Suppressor macrophage treated with lipopolysaccharide for 4 hours (primary cell): ENCODE data around the gene DNMT3L.
"Not testable (repeated sequence)": the region's sequence is repeated elsewhere in the genome, so short reads cannot be mapped to it uniquely, and the experiment has no call there.

Experiments used
- DNase-seq: peaks from one replicate; pipeline ENCODE4 v3.0.0-alpha.2; 2020

Gene DNMT3L

DNA sequence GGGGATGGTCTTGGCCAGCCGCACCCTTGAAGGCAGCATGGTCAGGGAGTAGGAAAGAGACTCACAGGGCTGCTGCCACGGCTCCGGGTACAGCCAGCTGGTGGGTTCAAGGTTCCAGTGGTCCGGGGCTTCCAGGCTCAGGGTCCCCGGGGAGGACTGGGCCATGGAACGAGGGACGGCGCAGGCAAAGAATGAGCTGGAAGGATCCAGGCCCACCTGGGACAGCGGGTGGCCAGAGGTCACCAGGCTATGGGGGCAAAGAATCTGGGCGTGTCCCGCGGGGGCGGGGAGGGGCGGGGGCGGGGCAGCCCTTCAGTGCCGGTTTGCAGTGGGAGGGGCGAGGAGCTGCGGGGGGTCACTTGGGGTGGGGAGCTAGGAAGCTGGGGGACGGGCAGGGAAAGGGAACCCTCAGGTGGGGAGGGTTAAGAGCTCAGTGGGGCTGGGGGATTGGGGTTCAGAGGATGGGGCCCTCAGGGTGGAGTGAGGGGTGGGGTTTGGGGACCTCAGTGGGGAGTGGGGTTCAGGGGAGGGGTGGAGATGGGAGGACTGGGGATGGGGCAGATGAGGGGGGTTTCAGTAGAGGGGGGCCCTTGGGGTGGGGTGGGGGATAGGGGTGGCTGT, at the start of gene DNMT3L:
Gene DNMT3L (minus strand): TSS at position 223 of the 621 bp plus-strand sequence. CDS start 638 bp downstream, outside the sequence.
- no peak for DNase-seq

DNA sequence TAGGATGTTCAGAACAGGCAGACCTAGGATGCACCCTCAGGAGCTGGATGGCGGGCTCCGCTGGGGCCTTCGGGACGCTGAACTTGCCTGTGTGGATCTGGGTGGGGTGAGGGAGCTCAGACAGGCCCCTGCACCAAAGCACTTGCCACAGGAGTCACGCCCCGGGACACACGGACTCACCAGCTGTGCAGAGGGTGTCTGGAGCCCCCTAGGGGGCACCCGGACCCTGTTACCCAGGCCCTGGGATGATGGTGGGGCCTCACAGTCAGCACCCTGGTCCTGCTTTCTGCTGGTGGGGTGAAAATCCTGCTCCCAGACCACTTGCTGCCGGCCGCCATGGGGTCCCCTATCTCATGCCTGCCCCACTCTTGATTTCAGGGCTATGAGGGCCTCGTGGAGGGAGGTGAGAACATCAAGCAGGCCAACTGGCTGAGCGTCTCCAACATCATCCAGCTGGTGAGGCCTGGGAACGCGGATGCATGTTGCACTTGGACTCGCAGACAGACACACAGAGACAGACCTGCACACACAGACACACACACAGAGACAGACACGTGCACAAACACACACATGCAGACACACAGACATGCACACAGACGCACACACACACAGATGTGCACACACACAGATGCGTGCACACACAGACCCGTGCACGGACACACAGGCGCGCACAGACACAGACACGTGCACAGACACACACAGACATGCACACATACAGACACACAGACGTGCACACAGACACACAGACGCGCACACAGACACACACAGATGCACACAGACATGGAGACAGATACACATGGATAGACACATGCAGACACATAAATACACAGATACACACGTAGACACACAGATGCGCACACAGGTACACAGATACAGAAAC, 49.2 kb upstream of the DNMT3L start:
- no peak for DNase-seq

DNA sequence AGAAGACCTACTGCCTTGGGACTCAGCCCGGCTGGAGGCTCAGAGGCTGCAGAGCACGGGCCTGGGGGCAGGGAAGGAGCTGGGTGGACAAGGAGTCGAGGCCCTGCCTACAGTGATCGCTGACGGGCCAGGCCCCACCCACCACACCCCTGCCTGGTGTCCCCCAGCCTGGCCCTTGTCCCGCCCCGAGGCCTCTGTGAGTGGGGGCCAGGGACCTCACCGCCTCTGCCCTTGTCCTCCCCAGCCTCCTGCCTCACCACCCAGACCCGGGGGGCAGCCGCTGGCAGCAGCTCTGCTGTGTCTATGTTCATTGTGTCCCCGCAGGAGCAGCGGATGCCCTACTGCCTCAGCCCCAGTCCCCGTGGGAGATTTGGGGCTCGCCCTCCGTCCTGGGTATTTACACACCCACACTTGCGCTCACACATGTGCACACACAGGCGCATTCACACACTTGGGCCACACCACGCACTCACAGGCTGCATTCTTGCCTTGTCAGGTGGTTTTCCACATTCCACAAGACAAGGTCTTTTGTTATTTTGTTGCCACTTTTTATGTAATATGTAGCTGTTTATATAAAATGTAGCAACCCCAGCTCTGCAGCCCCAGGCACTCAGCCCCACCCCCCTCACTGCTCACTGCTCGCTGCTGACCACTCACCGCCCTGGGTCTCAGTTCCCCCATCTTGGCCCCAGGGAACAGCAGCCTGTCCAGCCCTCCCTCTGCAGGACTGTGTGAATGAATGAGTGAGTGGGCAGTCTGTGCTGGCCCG, 45.4 kb upstream of the DNMT3L start:
- no peak for DNase-seq

DNA sequence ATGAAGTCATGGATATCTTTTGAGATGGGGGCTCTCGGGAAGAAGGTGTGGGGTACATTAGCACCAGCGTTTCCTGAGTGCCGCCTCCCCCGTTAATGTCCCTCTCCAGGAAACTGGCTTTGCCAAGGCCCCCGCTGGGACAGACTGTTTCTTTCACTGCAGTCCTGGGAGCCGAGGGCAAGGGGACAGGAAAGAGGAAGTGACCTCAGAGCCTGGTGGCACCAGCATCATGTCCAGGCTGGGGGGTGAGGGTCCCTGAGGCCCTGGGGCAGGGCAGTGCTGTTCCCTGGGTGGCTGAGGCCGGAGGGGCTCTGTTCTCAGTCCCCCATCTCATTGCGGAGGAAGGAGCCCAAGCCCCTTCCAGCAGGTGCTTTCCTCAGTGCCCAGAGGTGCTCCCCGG, 44.0 kb upstream of the DNMT3L start:
- DNase-seq = no peak

DNA sequence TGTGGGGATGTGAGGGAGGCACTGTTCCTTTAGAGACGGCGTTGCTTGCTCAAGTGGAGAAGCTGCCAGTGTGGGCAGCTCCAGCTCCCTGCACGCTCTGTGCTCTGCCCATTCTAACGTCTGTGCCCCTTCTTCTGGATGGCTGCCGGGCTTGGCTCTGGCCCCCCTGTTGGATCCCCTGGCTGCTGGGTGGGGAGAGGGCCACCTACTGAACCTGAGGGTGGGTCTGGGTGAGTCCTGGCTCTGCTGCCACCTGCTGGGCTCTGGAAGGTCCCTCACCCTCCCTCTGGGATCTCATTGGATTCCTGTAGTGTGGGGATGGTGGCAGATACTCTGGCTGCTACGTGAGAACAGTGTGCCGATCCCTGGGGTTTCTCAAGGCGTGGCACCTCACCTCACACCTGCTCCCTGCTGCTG, 43.2 kb upstream of the DNMT3L start:
- peak; percentile 51 for DNase-seq

DNA sequence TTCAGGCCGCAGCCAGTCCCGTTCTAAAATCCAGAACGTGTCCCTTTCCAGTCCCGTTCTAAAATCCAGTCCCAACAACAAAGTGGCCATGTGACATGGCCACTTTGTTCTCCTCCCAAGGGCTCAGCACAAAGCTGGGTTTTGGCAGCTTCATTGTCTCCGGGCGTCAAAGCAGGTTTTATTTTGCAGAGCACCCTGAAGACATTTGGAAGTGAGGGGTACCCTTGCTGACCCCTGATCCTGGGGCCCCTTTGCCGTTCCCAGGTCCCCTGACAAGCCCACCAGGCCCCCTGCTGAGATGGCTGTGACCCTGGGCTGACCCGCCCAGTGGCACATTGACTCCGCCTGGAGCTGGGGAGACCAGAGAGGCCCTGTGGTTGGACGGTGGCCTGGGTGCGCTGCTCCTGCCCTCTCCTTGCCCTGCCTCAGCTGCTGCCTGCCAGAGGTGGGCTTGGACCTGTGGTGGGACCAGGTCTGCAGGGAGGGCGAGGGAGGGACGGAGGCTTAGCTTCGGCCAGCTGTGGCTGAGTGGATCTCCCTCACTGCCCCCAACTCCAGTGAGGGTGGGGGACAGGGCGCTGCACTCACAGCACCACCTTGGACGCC, 42.4 kb upstream of the DNMT3L start:
- DNase-seq = no peak

DNA sequence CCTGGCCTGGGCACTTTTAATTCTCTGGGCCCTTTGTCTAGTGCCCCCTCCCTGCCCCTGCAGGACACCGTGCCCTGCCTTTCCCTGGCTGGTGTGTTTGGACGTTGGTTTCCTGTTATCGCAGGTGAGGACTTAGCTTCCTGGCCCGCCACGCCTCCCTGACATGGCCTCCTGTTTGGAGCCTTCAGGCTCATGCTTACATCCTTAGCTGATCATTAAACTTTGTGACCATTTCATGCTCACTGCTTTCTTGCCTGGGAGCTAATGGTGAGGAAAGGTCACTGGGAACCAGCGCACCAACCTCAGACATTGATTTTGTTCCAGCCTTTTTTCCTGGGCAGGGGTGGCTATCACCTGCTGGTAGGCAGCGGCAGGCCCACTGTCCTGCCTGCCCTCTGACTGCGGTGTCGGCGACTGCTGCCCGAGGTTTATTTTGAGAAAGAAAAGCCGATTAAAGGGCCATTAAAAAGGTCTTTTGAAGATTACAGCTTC, 41.8 kb upstream of the DNMT3L start:
- DNase-seq = no peak

DNA sequence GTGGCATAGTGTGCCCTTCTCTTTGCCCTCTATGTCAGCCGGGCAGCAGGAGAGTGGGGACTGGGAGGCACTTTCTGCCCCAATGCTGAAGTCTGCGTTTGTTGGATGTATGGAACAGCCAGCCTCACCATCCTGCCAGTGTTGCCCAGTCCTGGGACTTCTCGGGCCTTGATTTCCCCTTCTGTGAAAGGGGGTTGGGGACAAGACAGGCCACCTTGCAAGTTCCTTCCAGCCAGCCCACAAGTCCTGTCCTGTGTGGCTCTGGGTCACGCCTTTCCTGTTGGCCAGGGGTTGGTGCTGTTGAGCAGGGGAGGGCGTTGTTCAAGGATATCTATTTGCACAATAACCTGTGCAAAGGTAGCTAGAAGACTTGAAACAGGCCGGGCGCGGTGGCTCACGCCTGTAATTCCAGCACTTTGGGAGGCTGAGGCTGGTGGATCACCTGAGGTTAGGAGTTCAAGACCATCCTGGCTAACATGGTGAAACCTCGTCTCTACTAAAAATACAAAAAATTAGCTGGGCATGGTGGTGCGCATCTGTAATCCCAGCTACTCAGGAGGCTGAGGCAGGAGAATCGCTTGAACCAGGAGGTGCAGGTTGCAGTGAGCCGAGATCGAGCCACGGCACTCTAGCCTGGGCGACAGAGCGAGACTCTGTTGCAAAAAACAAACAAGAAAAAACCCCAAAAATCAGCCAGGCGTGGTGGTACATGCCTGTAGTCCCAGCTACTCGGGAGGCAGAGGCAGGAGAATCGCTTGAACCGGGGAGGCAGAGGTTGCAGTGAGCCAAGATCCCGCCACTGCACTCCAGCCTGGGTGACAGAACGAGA, 41.1 kb upstream of the DNMT3L start:
- not testable (repeated sequence) for DNase-seq

DNA sequence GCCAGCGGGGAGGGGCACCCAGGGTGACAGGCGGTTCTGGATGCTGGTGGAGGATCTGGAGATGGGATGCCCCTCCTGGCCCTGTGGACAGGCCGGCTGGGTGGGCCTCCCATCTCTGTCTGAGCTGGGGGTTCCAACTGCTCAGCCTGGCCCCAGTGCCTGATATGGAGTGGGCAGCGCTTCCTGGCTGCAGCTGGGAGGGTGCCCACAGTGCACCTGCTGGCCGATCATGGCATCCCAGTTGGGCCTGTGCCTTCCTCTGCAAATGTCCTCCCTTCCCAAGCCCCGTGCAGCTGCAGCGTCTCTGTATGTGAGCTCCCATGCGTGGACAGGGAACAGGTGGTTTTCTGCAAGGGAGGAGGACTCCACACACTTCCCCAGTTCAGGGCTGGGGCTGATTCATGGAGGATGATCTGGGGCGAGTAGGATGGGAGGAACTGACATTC, 40.3 kb upstream of the DNMT3L start:
- peak; percentile 15 for DNase-seq

DNA sequence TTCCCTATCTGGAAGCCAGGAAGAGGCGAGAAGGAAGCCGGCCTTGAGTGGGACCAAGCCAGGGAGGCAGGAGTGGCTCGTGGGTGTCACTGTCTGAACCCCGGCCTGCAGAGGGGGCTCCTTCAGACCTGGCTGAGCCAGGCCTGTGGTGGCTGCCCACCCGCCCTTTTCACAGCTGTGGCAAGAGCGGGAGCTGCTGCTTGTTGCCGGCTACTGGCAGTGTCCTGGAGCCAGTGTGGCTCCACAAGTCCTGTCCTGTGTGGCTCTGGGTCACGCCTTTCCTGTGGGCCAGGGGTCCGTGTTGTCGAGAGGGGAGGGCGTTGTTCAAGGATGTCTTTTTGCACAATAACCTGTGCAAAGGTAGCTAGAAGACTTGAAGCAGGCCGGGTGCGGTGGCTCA, 39.4 kb upstream of the DNMT3L start:
- no peak for DNase-seq

DNA sequence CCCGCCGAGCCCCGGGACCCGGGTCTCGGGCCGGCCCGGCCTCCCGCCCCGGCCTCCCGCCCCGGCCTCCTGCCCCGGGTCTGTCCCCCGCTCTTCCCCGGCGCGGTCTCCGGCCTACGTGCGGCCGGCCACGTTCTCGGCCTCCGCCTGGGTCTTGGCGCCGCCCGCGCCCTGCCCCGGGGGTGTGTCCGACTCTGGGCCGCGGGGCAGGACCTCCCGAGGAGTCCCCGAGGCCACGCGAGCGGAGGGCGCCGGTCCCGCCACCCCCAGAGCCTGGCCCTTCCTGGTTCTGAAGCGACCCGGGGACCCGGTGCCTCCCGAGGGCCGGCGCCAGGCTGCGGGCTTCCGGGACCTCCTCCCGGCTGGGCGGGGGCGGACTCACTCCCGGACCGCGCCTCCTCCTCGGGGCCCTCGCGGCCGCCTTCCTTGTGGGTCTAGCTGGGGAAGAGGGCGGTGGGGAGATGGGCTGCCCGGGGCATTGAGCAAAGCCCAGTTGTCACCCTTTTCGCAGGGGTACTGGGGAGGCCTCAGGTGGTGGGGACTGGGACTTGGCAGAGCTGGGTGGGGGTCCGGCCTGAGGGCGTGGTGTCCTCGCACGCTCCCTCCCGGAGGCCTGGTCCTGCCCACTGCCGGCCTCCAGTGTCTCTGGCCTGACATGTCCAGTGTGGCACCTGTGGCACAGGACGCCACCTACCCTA, 38.7 kb upstream of the DNMT3L start:
- peak; percentile 80 for DNase-seq

DNA sequence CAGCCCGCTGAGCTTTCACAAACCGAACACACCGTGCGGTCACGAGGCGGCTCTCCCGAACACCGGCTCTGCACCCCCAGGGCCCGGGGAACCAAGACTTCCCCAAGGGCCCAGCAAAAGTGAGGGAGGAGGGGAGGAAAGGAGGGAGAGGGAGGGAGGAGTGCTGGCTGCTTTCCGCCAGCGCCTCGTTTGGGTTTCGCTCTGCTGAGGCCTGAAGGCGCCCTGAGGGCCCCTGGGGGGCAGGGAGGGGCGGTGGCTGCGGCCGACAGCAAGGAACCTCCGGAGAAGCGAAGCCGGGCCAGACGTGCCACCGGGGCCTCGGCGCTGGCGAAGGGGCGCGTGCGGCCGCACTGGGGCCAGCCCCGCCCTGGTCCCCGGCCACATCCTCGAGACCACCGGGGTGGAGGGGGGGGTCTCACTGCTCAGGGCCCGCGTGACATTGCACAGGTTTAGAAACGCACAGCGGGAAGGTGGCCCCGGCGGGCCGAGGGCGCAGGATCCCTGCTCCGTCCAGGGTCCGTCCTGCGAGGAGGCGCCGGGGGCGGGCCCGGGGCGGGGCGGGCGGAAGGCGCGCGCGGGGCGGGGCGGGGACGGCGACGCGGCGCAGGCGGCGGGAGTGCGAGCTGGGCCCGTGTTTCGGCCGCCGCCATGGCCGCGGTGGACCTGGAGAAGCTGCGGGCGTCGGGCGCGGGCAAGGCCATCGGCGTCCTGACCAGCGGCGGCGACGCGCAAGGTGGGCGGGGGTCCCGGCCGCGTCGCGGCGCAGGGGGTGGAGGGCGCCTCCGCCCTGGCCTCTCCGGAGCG, 38.0 kb upstream of the DNMT3L start, which contains the start of gene PFKL:
Gene PFKL (plus strand): TSS at position 596 of the 804 bp plus-strand sequence. CDS start 53 bp downstream, at position 649.
- peak; percentile 82 for DNase-seq

DNA sequence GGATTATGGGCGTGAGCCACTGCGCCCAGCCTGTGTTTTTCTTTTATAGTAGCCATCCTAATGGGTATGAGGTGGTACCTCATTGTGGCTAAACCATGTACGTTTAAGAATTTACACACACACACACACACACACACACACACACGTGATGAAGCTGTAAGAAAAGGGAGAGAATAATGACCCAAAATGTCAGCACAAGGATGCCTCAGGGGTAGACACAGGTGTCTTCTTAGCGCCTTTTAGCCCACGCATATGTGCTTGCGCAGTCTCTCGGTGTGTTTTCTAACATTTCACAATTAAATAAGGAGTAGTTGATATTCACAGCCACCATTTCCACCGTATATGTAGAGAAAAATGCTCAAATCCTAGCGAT, 37.4 kb upstream of the DNMT3L start:
- peak; percentile 12 for DNase-seq

DNA sequence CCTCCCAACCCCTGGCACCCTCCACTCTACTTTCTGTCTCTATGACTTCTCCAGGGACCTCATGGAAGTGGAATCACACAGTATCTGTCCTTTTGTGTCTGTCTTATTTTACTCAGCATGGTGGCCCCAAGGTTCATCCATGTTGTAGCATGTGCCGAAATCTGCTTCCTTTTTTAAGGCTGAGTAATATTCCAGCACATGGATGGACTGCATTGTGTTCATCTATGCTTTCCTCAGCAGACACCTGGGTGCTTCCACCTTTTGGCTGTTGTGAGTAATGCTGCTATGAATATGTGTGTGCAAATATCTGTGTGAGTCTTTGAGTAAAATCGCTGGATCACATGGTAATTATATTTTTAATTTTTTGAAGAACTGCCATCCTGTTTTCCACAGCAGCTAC, 36.6 kb upstream of the DNMT3L start:
- DNase-seq = no peak

DNA sequence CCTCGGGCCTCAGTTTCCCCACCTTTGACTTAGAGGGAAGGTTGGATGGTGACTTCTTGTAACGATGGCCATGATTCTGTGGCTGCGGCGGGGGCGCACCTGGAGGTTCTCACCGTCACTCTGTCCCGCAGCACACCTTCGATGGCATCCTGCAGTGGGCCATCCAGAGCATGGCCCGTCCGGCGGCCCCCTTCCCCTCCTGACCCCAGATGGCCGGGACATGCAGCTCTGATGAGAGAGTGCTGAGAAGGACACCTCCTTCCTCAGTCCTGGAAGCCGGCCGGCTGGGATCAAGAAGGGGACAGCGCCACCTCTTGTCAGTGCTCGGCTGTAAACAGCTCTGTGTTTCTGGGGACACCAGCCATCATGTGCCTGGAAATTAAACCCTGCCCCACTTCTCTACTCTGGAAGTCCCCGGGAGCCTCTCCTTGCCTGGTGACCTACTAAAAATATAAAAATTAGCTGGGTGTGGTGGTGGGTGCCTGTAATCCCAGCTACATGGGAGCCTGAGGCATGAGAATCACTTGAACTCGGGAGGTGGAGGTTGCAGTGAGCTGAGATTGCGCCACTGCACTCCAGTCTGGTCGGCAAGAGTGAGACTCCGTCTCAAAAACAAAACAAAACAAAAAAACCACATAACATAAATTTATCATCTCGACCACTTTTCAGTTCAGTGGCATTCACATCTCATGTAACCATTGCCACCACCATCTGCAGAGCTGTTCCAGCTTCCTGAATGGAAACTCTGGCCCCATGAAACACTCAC, 36.0 kb upstream of the DNMT3L start:
- peak; percentile 95 for DNase-seq

DNA sequence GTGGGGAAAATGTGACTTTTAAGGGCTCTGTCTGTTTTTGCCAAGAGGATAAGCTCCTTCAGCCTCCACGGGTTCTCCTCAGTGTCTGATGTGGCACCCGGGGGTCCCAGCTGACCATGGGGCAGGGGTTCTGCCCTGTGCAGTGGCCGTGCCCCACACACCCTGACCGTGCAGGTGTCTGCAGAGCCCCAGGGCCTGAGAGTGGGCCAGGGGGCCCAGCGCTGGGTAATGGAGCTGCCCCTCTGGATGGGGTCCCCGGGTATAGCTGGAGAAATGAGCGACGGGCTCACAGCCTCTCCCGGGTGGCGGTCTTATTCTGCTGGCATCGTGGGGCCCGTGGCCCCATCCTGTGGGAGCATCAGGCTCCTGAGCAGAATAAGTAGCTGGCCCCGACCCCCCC, 35.2 kb upstream of the DNMT3L start:
- no peak for DNase-seq

DNA sequence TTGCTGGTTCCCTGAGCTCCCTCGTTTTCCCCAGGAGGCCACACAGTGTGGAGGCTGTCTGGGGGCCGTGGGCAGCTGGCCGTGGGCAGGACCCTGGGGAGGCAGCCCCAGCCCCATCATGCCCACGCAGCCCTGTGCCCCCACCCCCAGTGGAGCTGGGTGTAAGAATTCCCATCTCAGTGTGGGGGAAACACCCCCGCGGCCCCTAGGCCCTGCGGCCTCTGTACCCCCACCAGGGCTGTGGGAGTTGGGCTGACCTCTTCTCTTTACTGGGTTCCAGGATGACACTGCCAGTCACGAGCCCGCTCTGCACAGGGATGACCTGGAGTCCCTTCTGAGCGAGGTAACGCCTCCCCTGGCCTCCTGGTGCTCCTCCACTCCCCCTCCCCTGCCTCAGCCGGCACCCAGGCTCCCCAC, 34.4 kb upstream of the DNMT3L start:
- DNase-seq = no peak

DNA sequence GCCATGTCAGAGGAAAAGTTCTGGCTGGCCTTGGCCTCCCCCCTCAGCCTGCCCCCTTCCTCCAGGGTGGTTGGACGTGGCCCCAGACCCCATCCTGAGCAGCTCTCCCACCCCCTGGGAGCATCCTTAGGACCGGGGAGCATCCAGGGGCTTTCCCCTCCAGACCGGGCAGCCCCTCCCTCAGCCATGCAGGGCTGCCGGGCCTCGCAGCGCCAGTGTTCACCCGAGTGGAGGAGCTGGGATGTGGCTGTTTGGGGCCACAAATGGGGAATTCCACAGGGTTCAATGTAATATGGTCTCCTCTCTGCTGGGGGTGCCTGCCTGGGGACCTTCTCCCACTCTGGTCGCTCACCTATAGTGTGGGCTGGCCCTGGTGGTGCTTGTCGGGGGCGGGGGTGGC, 33.9 kb upstream of the DNMT3L start:
- DNase-seq = no peak

DNA sequence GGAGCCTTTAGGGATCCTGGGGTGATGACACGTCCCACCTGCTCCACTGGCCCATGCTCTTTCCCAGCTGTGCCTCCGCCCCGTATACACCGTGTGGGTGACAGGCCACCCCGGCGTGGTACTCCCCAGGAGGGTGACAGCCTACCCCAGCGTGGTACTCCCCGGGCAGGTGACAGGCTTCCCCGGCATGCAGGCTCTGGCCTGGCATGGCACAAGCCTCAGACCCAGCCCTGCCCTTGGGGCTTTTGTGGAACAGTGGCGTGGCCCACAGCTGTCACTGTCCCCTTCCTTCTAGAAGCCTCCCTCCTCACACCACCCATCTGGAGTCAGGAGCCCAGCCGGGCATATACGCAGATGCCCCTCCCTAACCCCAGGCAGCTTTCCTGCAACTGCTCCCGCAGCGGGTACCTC, 33.5 kb upstream of the DNMT3L start:
- DNase-seq = no peak
